GM10266 (cell line): ENCODE results near the gene FNDC3A.

ENCODE experiments used
- DNase-seq: peaks from one replicate; pipeline ENCODE4 v3.0.0; 2012; ENCODE audit errors: extremely low spot score
- CTCF ChIP-seq: IDR thresholded peaks from 2 replicates; pipeline ENCODE4 v1.5.1; 2012; ENCODE audit warnings: mild to moderate bottlenecking, low read depth; ENCODE audit not compliant: control insufficient read depth, insufficient read depth; ENCODE audit errors: missing control alignments

Gene FNDC3A

GRCh38 chr13:49213539-49213938 lies 237.8 kb downstream of the FNDC3A start:
- no peak for TF ChIP-seq CTCF
- no peak for DNase-seq

GRCh38 chr13:49213997-49214916 lies 238.5 kb downstream of the FNDC3A start:
- no peak for DNase-seq

GRCh38 chr13:49214917-49215376 lies 239.2 kb downstream of the FNDC3A start:
- no peak for TF ChIP-seq CTCF
- no peak for DNase-seq

More at GRCh38 chr13:49213997-49214916, 238.5 kb downstream of the FNDC3A start:
- TF ChIP-seq CTCF, result no peak

GRCh38 chr13:49216334-49216733 lies 240.6 kb downstream of the FNDC3A start:
- TF ChIP-seq CTCF, result no peak
- no peak for DNase-seq

- TF ChIP-seq CTCF, result no peak
- DNase-seq, result no peak
These were observed 242.3 kb downstream of the FNDC3A start for GRCh38 chr13:49217962-49218492.

GRCh38 chr13:49218493-49219051 lies 242.9 kb downstream of the FNDC3A start:
- DNase-seq, result no peak
- no peak for TF ChIP-seq CTCF
